Measurements from ENCODE around the gene A4GNT.

- TF ChIP-seq CTCF (IDR thresholded peaks at IDR 0.05) (no peak), POLR2A (IDR thresholded peaks at IDR 0.05) (no peak)
These were observed 49.9 kb downstream of the A4GNT start for GRCh38 chr3:138082085-138082991.

Measured in uterus (tissue), 2 donors.